SK-N-SH (cell line): ENCODE data around the gene YDJC. TPM values are rescaled to one million over a fixed set of nuclear protein-coding genes. Genes with fewer than 3 reads are reported as not detected.
"Not testable (repeated sequence)": the region's sequence is repeated elsewhere in the genome, so short reads cannot be mapped to it uniquely, and the experiment has no call there.

Experiments used
- CTCF ChIA-PET: fragments of 300-600, 350-600 bp; formaldehyde crosslinking; extraction: SDS; loops from one replicate; lab custom pipeline; 2021; lab: Yijun Ruan, JAX
- POLR2A ChIA-PET: fragments of 350-600 bp; sonication (Branson Sonifier 250); formaldehyde crosslinking; extraction: SDS; loops from one replicate; lab custom pipeline; 2020; ENCODE audit warnings: antibody characterized with exemption, inconsistent platforms; lab: Yijun Ruan, JAX
- DNase-seq: peaks from one replicate; pipeline ENCODE4 v3.0.0; 2012
- H2AFZ ChIP-seq: fragments of 200-600 bp; sonication (generic); 2 replicates; pipeline ENCODE4 v1.8.1; 2016; ENCODE audit warnings: antibody characterized with exemption, mild to moderate bottlenecking, low read depth
- H3F3A ChIP-seq: fragments of 200-600 bp; sonication (generic); replicated peaks from 2 replicates; pipeline ENCODE3; 2016; ENCODE audit warnings: antibody characterized with exemption, mild to moderate bottlenecking; ENCODE audit not compliant: insufficient read depth
- H3K27ac ChIP-seq, 2 experiments: fragments of 200-500 bp in 1 of 2; fragments of 200-600 bp in 1 of 2; sonication (Bioruptor generic) in 1 of 2; sonication (generic), shearing (Covaris generic) in 1 of 2; 2 replicates each; pipeline versions ENCODE4 v1.5.1 to v1.6.1; 2014 to 2016; ENCODE audit warnings: low read depth in 2 of 2, inconsistent platforms in 1 of 2, low read length in 1 of 2, mild to moderate bottlenecking in 1 of 2, mixed read lengths in 1 of 2
- H3K27me3 ChIP-seq: fragments of 200-600 bp; sonication (generic), shearing (Covaris generic); 2 replicates; pipeline ENCODE4 v1.6.1; 2016; ENCODE audit warnings: mixed run types; ENCODE audit not compliant: insufficient read depth
- H3K36me3 ChIP-seq, 2 experiments: fragments of 200-500 bp in 1 of 2; fragments of 200-600 bp in 1 of 2; sonication (Bioruptor generic) in 1 of 2; sonication (generic) in 1 of 2; replicated peaks in 1 of 2; 2 replicates each; pipeline versions ENCODE3 to v1.5.1; 2014 to 2016; ENCODE audit warnings: low read length in 1 of 2, mild to moderate bottlenecking in 1 of 2; ENCODE audit not compliant: insufficient read depth in 2 of 2, control insufficient read depth in 1 of 2
- H3K4me1 ChIP-seq, 2 experiments: fragments of 200-500 bp in 1 of 2; fragments of 200-600 bp in 1 of 2; sonication (Bioruptor generic) in 1 of 2; sonication (generic), shearing (Covaris generic) in 1 of 2; 2 replicates each; pipeline versions ENCODE4 v1.5.1 to v1.6.1; 2014 to 2016; ENCODE audit warnings: low read depth in 1 of 2, low read length in 1 of 2, mixed run types in 1 of 2; ENCODE audit not compliant: insufficient read depth in 2 of 2, control insufficient read depth in 1 of 2
- H3K4me2 ChIP-seq: fragments of 200-600 bp; sonication (generic), shearing (Covaris generic); 2 replicates; pipeline ENCODE4 v1.6.1; 2017; ENCODE audit warnings: mixed run types
- H3K4me3 ChIP-seq, 2 experiments: fragments of 200-500 bp in 1 of 2; fragments of 200-600 bp in 1 of 2; sonication (Bioruptor generic) in 1 of 2; sonication (generic), shearing (Covaris generic) in 1 of 2; 2 replicates each; pipeline versions ENCODE4 v1.5.1 to v1.8.1; 2014 to 2016; ENCODE audit warnings: low read depth in 2 of 2, inconsistent platforms in 1 of 2, low read length in 1 of 2, mild to moderate bottlenecking in 1 of 2, mixed read lengths in 1 of 2, moderate library complexity in 1 of 2
- H3K79me2 ChIP-seq: fragments of 200-600 bp; sonication (generic); 2 replicates; pipeline ENCODE4 v1.8.1; 2017; ENCODE audit warnings: mild to moderate bottlenecking; ENCODE audit not compliant: insufficient read depth
- H3K9ac ChIP-seq: fragments of 200-600 bp; sonication (generic); 2 replicates; pipeline ENCODE4 v1.6.1; 2017; ENCODE audit warnings: mixed run types
- H3K9me2 ChIP-seq: fragments of 200-600 bp; sonication (generic); 2 replicates; pipeline ENCODE4 v1.6.1; 2017; ENCODE audit warnings: mixed run types
- H3K9me3 ChIP-seq: fragments of 200-600 bp; sonication (generic); 2 replicates; pipeline ENCODE4 v1.6.1; 2017; ENCODE audit warnings: mixed run types, mild to moderate bottlenecking, moderate library complexity
- H4K20me1 ChIP-seq: fragments of 200-600 bp; sonication (generic); 2 replicates; pipeline ENCODE4 v1.6.1; 2017; ENCODE audit warnings: mild to moderate bottlenecking, mixed run types; ENCODE audit not compliant: insufficient read depth
- ELF1 ChIP-seq: IDR thresholded peaks from 2 replicates; pipeline ENCODE4 v1.4.0; 2012
- FOXJ3 ChIP-seq: sonication (generic); formaldehyde crosslinking; IDR thresholded peaks from 2 replicates; pipeline ENCODE4 v1.5.1; 2020; ENCODE audit warnings: mild to moderate bottlenecking, missing genetic modification reagents
- GATA2 ChIP-seq: sonication (generic); formaldehyde crosslinking; IDR thresholded peaks from 2 replicates; pipeline ENCODE4 v1.5.0; 2020; ENCODE audit warnings: mild to moderate bottlenecking, missing genetic modification reagents
- JUND ChIP-seq: IDR thresholded peaks from 2 replicates; pipeline ENCODE4 v1.4.0; 2012
- MXI1 ChIP-seq: IDR thresholded peaks from 2 replicates; pipeline ENCODE4 v1.6.1; 2012; ENCODE audit warnings: mild to moderate bottlenecking, low read depth, low read length, improper control_type of control experiment
- NFIC ChIP-seq: IDR thresholded peaks from 2 replicates; pipeline ENCODE4 v1.4.0; 2012; ENCODE audit warnings: borderline replicate concordance
- RCOR1 ChIP-seq: fragments of 150-350 bp; IDR thresholded peaks from 2 replicates; pipeline ENCODE4 v1.6.1; 2017; ENCODE audit warnings: antibody characterized with exemption, low read length
- REST ChIP-seq: IDR thresholded peaks from 2 replicates; pipeline ENCODE4 v1.6.1; 2012; ENCODE audit warnings: mild to moderate bottlenecking, low read depth, low read length, moderate library complexity
- RXRA ChIP-seq: IDR thresholded peaks from 2 replicates; pipeline ENCODE4 v1.4.0; 2012; ENCODE audit warnings: low read depth, mild to moderate bottlenecking, borderline replicate concordance
- SMC3 ChIP-seq: IDR thresholded peaks from 2 replicates; pipeline ENCODE4 v1.6.1; 2012; ENCODE audit warnings: low read depth, low read length, improper control_type of control experiment
- TEAD4 ChIP-seq: IDR thresholded peaks from 2 replicates; pipeline ENCODE4 v1.4.0; 2012; ENCODE audit warnings: mild to moderate bottlenecking, borderline replicate concordance; ENCODE audit not compliant: insufficient read depth
- USF1 ChIP-seq: IDR thresholded peaks from 2 replicates; pipeline ENCODE4 v1.4.0; 2012; ENCODE audit warnings: low read depth, borderline replicate concordance
- YY1 ChIP-seq: IDR thresholded peaks from 2 replicates; pipeline ENCODE4 v1.4.0; 2012; ENCODE audit warnings: low read depth, mild to moderate bottlenecking
- WGBS: methylation state at CpG from one replicate; pipeline ENCODE4 v1.1.6; 2017; ENCODE audit warnings: low lambda C conversion rate; 5-methylcytosine and 5-hydroxymethylcytosine counted together
- polyA plus RNA-seq, 3 experiments: library from polyadenylated mRNA; depleted of rRNA; stranded (reverse); fragments of >200 nt; gene quantifications; 2 replicates each; pipeline ENCODE4 v1.2.3, GENCODE V29; 2012

Gene YDJC
- polyA plus RNA-seq, 1 of the 3 experiments (the other 2 are of a cell fraction), result 37.4 TPM

GRCh38 chr22:21622011-21622918, 7.6 kb downstream of the YDJC start (continued):
- TF ChIP-seq RXRA (no peak), YY1 (no peak)
- TF ChIP-seq, all 33 proteins: peak for 0

- Histone ChIP-seq H3K9me2 (no peaks in the 10 kb centered on the region), H3K4me2 (no peak overlapping the region), H3K27me3 (no peaks in the 10 kb centered on the region), H3F3A (peaks cover 13% of the 10 kb centered on the region), H2AFZ (no peak overlapping the region), H4K20me1 (peaks cover 92% of the 10 kb centered on the region), H3K9me3 (no peaks in the 10 kb centered on the region), H3K79me2 (peaks cover 84% of the 10 kb centered on the region), H3K4me1 (no peaks in the 10 kb centered on the region; a peak in 1 of 4 replicates), H3K36me3 (peaks cover 6 to 22% of the 10 kb centered on the region in 2 experiments), H3K9ac (no peak overlapping the region), H3K27ac (no peak overlapping the region), H3K4me3 (no peak overlapping the region)
- 100% methylated on average over 2 of the region's 3 CpGs for WGBS
- DNase-seq, result no peak
- ChIA-PET CTCF (interaction anchor here (0.7 to 1.4 kb wide), 3 partner anchors 8 to 26 kb away, joined by 3 to 5 read pairs (median 4); partner anchors contain the start of gene SDF2L1), POLR2A (no interaction called here)
- TF ChIP-seq TEAD4 (no peak), RCOR1 (no peak), MXI1 (no peak)
Measured at GRCh38 chr22:21621025-21621424, 8.8 kb downstream of the YDJC start.

- H2AFZ ChIP-seq, H3K27me3 ChIP-seq, H3K27ac ChIP-seq, H3F3A ChIP-seq, H3K4me2 ChIP-seq, DNase-seq, H3K4me3 ChIP-seq, H3K4me1 ChIP-seq, H3K9me2 ChIP-seq, H3K9me3 ChIP-seq, H3K9ac ChIP-seq: not testable (repeated sequence)
- WGBS, result 97% methylated on average over 6 of the region's 6 CpGs
- Histone ChIP-seq H4K20me1 (peaks cover 81% of the 10 kb centered on the region), H3K36me3 (peaks cover 14 to 25% of the 10 kb centered on the region in 2 experiments), H3K79me2 (peaks cover 100% of the 10 kb centered on the region)
- POLR2A ChIA-PET, result interaction anchor here (1.4 kb wide), 1 partner anchor 11 kb away, joined by 6 read pairs; no protein-coding TSS in a partner anchor
- CTCF ChIA-PET, result interaction anchor here (0.7 kb wide), 1 partner anchor 12 kb away, joined by 3 read pairs; no protein-coding TSS in a partner anchor
Measured at GRCh38 chr22:21617337-21617736, 12.5 kb downstream of the YDJC start.

GRCh38 chr22:21615731-21616130, 14.1 kb downstream of the YDJC start:
- Histone ChIP-seq H2AFZ (no peak overlapping the region), H3K9me3 (no peaks in the 10 kb centered on the region), H3K4me1 (no peaks in the 10 kb centered on the region; a peak in 1 of 4 replicates), H3F3A (no peaks in the 10 kb centered on the region), H3K79me2 (peaks cover 100% of the 10 kb centered on the region), H3K9me2 (no peaks in the 10 kb centered on the region), H3K4me2 (no peak overlapping the region), H4K20me1 (peaks cover 84% of the 10 kb centered on the region), H3K9ac (no peak overlapping the region), H3K27ac (no peak overlapping the region), H3K36me3 (peaks cover 8 to 25% of the 10 kb centered on the region in 2 experiments), H3K27me3 (no peaks in the 10 kb centered on the region), H3K4me3 (no peak overlapping the region)
- ChIA-PET POLR2A (no interaction called here), CTCF (interaction anchor here (0.6 to 3.3 kb wide), 3 partner anchors 9 to 27 kb away, joined by 3 to 19 read pairs (median 4); partner anchors contain the start of genes SDF2L1 and YDJC)
- DNase-seq, result no peak
- WGBS, result 71% methylated on average over 4 of the region's 4 CpGs
- TF ChIP-seq SMC3, result no peak
- TF ChIP-seq REST, result no peak
- TF ChIP-seq MXI1, result no peak
- TF ChIP-seq NFIC, result no peak
- TF ChIP-seq JUND, result no peak
- no peak for TF ChIP-seq FOXJ3 (CRISPR knock-in tag)
- TF ChIP-seq ELF1, result no peak
- no peak for TF ChIP-seq RXRA
- no peak for TF ChIP-seq GATA2 (CRISPR knock-in tag)
- TF ChIP-seq USF1, result no peak
